Measurements from ENCODE around the gene SYVN1.

The SYVN1 gene

DNA sequence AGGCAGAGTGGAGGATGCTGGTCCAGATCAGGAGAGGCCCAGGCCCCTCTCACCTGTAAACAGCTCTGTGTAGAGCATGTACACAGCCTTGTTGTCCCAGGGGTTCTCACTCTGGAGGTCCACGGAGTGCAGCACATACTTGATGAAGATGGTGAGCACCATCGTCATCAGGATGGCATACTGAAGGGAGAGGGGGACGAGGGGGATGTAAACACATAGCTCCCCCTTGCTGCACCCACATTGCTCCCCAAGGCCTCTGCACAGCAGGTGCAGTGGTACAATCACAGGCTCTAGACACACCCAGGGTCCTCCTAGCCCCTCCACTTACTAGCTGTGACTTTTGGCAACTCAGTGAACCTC is 2.9 kb downstream of the SYVN1 start:
- H3K9me3 ChIP-seq (ENCODE audit: insufficient read depth, low read length): no peaks in the 10 kb centered on the region
- peaks cover 36% of the 10 kb centered on the region for H3K4me1 ChIP-seq (ENCODE audit: low read length)
- no peak overlapping the region for H2AFZ ChIP-seq (ENCODE audit: low read depth, low read length)
- no peak for TF ChIP-seq EZH2phosphoT487 (IDR thresholded peaks at IDR 0.05; ENCODE audit: low read depth)
- TF ChIP-seq, protein P1, sequence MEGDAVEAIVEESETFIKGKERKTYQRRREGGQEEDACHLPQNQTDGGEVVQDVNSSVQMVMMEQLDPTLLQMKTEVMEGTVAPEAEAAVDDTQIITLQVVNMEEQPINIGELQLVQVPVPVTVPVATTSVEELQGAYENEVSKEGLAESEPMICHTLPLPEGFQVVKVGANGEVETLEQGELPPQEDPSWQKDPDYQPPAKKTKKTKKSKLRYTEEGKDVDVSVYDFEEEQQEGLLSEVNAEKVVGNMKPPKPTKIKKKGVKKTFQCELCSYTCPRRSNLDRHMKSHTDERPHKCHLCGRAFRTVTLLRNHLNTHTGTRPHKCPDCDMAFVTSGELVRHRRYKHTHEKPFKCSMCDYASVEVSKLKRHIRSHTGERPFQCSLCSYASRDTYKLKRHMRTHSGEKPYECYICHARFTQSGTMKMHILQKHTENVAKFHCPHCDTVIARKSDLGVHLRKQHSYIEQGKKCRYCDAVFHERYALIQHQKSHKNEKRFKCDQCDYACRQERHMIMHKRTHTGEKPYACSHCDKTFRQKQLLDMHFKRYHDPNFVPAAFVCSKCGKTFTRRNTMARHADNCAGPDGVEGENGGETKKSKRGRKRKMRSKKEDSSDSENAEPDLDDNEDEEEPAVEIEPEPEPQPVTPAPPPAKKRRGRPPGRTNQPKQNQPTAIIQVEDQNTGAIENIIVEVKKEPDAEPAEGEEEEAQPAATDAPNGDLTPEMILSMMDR (IDR thresholded peaks at IDR 0.05; ENCODE audit: low read depth, low read length): no peak
- H3K4me3 ChIP-seq (ENCODE audit: low read length): peak overlapping the region; percentile 93
- H3K9ac ChIP-seq (ENCODE audit: low read length): peak overlapping the region; percentile 99
- peak overlapping the region; percentile 99 for H3K27ac ChIP-seq (ENCODE audit: low read length)
- H3K36me3 ChIP-seq (replicated peaks; ENCODE audit: low read depth, low read length): peaks cover 59% of the 10 kb centered on the region
- peaks cover 47% of the 10 kb centered on the region for H3K79me2 ChIP-seq (ENCODE audit: low read length)
- H3K27me3 ChIP-seq (ENCODE audit: low read depth, low read length): no peaks in the 10 kb centered on the region
- H4K20me1 ChIP-seq (ENCODE audit: insufficient read depth, low read length): no peaks in the 10 kb centered on the region
- peak overlapping the region; percentile 100 for H3K4me2 ChIP-seq (ENCODE audit: low read length)

DNA sequence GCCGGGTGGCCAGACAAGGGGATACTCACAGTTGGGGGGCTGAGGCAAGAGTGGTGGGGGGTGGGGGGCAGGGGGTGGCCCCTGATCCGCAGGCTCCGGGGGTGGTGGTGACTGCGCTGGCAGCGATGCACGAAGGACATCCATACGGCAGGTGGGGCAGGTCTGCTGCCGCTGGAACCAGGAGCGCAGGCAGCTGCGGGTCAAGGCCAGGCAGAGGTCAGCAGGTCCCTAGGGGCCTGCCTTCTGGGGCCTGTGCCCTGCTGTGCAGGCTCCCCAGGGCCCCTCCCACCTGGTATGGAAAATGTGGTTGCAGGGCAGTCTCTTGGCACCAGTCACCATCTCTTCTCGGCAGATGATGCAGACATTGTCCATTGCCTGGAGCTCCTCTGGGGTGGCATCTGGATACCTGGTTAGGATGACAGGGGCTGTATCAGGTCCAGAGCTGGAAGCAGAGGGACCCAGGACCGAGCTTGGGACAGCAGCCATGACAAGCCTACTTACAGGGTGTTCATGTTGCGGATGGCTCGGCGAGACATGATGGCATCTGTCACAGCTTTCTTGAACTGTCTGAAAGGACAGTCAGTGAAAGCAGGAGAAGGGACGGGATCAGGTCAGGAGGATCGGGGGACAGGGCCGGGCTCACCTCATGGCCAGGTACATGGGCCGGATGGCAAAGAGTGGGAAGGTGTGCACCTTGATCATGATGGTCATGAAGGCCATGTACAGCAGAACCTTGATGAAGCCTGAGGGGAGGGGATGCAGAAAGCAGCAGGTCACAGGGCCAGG is 3.5 kb downstream of the SYVN1 start:
- Histone ChIP-seq H3K9ac (ENCODE audit: low read length) (peak overlapping the region; percentile 99; the same call in 1 of the 2 replicates), H3K4me1 (ENCODE audit: low read length) (peaks cover 32% of the 10 kb centered on the region), H3K9me3 (ENCODE audit: insufficient read depth, low read length) (no peaks in the 10 kb centered on the region), H3K4me3 (ENCODE audit: low read length) (peak overlapping the region; percentile 93; the same call in 1 of the 2 replicates), H3K36me3 (replicated peaks; ENCODE audit: low read depth, low read length) (peaks cover 60% of the 10 kb centered on the region), H3K27ac (ENCODE audit: low read length) (peak overlapping the region; percentile 99), H3K4me2 (ENCODE audit: low read length) (peak overlapping the region; percentile 100), H4K20me1 (ENCODE audit: insufficient read depth, low read length) (no peaks in the 10 kb centered on the region), H3K79me2 (ENCODE audit: low read length) (peaks cover 42% of the 10 kb centered on the region), H2AFZ (ENCODE audit: low read depth, low read length) (no peak overlapping the region), H3K27me3 (ENCODE audit: low read depth, low read length) (no peaks in the 10 kb centered on the region)
- TF ChIP-seq EZH2phosphoT487 (IDR thresholded peaks at IDR 0.05; ENCODE audit: low read depth): no peak
- TF ChIP-seq, protein P1 (IDR thresholded peaks at IDR 0.05; ENCODE audit: low read depth, low read length): no peak

- Histone ChIP-seq H3K4me1 (ENCODE audit: low read length) (peaks cover 31% of the 10 kb centered on the region), H3K9ac (ENCODE audit: low read length) (no peak overlapping the region), H3K4me2 (ENCODE audit: low read length) (peak overlapping the region; percentile 2; the same call in 1 of the 2 replicates), H3K9me3 (ENCODE audit: insufficient read depth, low read length) (no peaks in the 10 kb centered on the region), H3K36me3 (replicated peaks; ENCODE audit: low read depth, low read length) (peaks cover 68% of the 10 kb centered on the region), H4K20me1 (ENCODE audit: insufficient read depth, low read length) (no peaks in the 10 kb centered on the region), H3K27ac (ENCODE audit: low read length) (peak overlapping the region; percentile 99), H3K4me3 (ENCODE audit: low read length) (no peak overlapping the region), H3K79me2 (ENCODE audit: low read length) (peaks cover 42% of the 10 kb centered on the region), H3K27me3 (ENCODE audit: low read depth, low read length) (no peaks in the 10 kb centered on the region), H2AFZ (ENCODE audit: low read depth, low read length) (no peak overlapping the region)
- TF ChIP-seq EZH2phosphoT487 (IDR thresholded peaks at IDR 0.05; ENCODE audit: low read depth): no peak
- TF ChIP-seq, protein P1 (IDR thresholded peaks at IDR 0.05; ENCODE audit: low read depth, low read length): no peak
Observed at GRCh38 chr11:65129649-65130441, 4.5 kb downstream of the SYVN1 start.

Measured in OCI-LY3 (cell line).